Renal pelvis (tissue), 4 donors: ENCODE results near the gene CFAP92. TPM values are rescaled to one million over a fixed set of nuclear protein-coding genes. Genes with fewer than 3 reads are reported as not detected.
"Not testable (repeated sequence)": the region's sequence is repeated elsewhere in the genome, so short reads cannot be mapped to it uniquely, and the experiment has no call there.

Experiments used
- DNase-seq: peaks from one replicate; pipeline ENCODE4 v3.0.0-alpha.2; 2013
- polyA plus RNA-seq, 3 donors: library from polyadenylated mRNA; unstranded; fragments of 120-200 nt; gene quantifications; one replicate each; pipeline ENCODE4 v1.2.1, GENCODE V29; 2013; ENCODE audit not compliant: insufficient read length in 3 of 3

The CFAP92 gene
- polyA plus RNA-seq, 3 donors, result 1.1 to 2.5 (median 2.2) TPM

DNA sequence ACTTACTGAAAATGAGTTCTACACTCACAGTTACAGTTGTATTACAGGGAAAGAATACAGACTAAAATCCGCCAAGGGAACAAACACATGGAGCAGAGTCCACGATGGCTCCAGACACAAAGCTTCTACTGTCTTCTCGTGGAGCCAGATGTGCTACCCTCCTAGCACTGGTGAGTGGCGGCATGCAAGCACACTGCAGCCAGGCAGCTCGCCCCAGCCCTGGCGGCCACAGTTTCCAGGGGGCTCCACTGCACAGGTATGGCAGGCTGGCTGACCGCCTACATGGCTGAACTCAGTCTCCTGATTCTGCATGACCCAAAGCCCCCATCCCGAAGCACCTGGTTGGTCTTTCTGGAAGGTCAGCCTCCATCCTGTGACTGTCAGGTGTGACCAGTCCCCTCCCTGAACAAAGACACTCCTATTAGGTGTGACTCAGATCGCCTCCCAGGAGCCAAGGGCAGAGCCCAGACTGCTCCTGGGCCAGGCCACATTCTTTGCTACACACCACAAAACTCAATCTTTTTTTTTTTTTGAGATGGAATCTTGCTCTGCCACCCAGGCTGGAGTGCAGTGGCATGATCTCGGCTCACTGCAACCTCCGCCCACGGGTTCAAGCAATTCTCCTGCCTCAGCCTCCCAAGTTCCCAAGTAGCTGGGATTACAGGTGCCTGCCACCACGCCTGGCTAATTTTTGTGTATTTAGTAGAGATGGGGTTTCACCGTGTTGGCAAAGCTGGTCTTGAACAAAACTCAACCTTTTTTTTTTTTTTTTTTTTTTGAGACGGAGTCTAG lies 51.5 kb downstream of the CFAP92 start:
- no peak for DNase-seq

DNA sequence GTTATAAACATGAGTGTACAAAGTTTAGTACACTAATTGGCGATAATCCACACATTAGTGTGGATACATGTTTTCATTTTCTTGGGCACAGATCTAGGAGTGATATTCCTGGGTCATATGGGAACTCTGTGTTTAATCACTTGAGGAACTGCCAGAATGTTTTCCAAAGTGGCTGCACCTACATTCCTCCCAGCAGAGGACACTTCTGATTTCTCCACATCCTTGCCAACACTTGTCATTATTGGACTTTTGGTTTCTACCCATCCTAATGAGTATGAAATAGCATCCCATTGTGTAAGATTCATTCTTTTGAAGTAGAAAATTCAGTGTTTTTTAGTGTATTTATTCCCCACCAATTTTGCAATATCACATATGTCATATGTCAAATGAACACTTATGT lies 53.6 kb downstream of the CFAP92 start:
- no peak for DNase-seq

DNA sequence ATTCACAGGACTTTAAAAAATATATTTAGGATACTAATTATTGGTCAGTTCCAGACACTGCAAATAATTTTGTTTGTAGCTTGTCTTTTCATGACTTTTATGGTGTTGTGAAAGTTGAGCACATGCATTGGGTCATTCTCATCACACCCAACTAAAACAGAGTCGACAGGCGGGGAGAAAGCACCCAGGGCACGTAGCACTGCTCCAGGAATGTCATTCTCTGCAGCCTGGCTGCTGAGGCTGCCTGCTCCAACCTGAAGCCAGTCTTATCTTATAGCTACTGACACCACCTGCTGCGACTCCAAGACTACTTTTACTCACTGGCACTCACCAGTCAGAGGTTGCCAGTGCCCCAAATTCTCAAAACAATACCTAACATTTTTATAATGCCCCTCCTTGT lies 57.5 kb downstream of the CFAP92 start:
- DNase-seq, result no peak

DNA sequence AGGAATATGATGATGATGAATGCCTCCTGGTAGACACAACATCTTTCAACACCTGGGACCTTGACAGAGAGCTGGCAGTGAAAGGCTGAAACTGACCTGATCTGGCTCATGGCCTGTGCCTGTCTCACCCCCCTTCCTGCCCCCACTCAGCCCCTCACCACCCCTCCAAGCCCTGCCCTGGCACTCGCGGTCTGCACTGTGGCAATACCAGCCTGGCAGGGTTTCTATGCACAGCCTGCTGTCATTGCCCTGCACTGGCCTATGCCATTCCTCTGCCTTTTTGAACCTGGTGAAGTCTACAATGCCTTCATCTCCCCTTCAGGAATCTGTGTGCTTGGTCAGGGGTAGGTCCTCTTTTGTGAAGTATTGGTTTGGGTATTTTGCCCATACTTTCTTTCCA lies 58.0 kb downstream of the CFAP92 start:
- no peak for DNase-seq

DNA sequence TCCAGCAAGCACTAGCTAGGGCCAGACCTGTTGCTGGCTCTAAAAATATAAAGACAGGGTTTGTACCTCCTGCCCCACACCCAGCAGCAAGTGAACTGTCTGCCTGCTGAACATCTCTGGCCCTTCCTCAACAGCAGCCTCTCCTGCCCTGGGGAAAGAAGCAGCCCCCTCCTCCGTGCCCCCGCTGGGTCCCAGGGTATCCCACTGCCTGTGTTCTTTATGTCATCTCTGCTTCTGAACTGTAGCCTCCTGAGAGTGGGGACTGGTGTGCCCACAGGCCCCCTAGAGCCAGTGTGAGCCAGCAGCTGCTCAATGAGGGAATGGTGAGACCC lies 60.0 kb downstream of the CFAP92 start:
- no peak for DNase-seq

GRCh38 chr3:128933213-128933921 lies 60.5 kb downstream of the CFAP92 start:
- no peak for DNase-seq

DNA sequence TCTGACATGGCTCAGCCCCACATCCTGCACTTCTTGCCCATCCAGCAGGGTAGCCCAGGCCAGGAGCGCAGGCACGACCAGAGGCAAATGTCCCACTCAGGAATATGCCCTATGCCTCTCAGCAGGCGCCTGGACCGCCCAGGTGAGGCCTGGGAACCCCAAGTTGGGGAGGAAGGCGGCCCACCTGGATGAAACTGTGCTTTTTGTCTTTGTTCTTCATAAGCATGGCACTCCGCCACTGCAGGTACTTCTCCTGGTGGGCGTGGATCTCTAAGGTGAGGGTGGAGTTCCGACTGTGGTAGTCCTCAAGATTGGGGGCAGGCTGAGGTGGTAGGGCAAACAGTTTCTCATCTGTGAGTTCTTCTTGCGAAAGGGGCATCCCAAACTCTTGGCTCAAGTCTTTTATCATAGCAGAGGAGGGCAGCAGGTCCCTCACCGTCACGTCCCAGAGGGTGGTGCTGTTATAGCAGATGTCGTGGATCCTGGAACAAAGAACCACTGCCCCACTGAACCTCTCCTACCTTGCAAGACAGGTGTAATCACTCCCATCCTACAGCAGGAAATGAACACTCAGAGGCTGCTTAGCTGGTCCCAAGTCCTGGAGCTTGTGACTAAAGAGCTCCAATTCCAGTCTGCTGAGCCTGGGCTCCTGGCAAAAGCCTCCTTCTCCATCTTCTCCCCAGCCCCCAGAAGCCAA lies 61.2 kb downstream of the CFAP92 start:
- no peak for DNase-seq

DNA sequence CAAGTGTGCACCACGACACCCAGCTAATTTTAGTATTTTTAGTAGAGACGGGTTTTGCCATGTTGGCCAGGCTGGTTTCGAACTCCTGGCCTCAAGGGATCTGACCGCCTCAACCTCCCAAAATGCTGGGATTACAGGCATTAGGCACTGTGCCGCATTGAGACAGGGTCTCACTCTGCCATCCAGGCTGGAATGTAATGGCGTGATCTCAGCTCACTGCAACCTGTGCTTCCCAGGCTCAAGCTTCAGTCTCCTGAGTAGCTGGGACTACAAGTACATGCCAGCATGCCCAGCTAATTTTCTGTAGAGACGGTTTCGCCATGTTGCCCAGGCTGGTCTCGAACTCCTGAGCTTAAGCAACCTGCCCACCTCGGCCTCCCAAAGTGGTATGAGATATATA lies 62.8 kb downstream of the CFAP92 start:
- no peak for DNase-seq

DNA sequence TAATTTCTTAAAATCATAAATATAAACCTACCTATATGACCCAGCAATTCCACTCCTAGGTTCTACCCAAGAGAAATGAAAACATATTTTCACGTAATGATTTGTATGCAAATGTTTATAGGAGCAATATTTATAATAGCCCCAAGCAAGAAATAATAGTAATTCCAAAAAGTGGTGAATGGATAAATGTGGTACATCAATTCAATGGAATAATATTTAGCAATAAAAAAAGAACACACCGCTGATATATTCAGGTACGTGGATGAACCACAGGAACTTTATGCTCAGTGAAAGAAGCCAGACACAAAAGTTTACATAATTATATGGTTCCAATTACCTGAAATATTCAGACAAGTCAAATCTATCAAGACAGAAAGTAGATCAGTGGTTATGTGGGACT lies 64.5 kb downstream of the CFAP92 start:
- DNase-seq, result no peak

GRCh38 chr3:128923986-128924385 lies 69.9 kb downstream of the CFAP92 start:
- DNase-seq, result not testable (repeated sequence)

GRCh38 chr3:128923576-128923975 lies 70.3 kb downstream of the CFAP92 start:
- no peak for DNase-seq

DNA sequence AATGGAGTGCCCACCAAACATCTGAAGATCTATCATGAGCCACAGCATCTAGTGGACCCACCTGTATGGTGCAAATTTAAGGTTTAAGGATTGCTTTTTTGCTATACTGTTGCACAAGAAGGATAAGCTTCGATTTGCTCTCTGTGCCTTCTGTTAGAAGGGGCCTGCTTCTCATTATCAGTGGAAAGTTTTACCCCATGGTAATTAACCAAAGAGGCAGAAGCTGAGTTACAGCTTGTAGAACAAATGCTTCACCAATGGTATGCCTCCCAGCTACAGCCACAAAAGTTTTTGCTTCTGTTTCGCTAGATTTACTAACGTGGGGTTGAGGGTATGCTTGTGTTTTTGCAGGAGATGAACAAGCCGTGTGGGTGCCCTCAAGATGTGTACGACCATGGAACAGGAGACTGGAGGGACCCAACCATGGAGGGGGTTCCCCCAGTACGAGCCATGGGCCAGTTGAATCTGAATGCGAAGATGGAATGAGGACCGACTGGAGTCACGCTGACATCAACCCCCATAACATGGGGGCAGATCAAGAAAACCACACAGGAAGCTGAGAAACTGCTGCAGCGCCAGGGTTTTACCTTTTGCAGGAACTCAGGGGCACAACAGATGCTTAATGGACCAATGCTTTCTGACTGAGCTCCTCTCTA lies 70.9 kb downstream of the CFAP92 start:
- no peak for DNase-seq

GRCh38 chr3:128919988-128920387 lies 73.9 kb downstream of the CFAP92 start:
- DNase-seq, result no peak

- DNase-seq, result no peak
Measured at GRCh38 chr3:128917291-128917690, 76.6 kb downstream of the CFAP92 start.

GRCh38 chr3:128914966-128915645 lies 78.8 kb downstream of the CFAP92 start:
- DNase-seq, result no peak

DNA sequence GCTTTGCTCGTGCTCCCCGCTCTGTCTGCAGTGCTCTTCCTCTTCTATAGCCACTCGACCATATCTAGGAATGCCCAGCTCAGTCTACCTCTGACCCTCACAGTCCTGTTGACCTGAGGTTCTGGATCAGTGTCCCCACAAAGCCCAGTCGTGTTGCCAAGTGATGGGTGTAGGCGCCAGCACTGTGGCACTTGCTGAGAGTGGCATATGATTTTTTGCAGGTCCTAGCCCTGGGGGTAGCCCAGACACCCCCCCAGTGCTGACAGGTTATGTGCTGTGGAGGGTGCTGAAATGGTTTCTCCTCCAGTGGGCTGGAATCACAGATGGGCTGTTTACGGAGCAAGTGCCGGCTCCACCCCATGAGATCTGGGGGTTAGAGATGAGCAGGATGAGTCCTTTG lies 82.0 kb downstream of the CFAP92 start:
- DNase-seq, result no peak

GRCh38 chr3:128910006-128910405 lies 83.9 kb downstream of the CFAP92 start:
- no peak for DNase-seq

DNA sequence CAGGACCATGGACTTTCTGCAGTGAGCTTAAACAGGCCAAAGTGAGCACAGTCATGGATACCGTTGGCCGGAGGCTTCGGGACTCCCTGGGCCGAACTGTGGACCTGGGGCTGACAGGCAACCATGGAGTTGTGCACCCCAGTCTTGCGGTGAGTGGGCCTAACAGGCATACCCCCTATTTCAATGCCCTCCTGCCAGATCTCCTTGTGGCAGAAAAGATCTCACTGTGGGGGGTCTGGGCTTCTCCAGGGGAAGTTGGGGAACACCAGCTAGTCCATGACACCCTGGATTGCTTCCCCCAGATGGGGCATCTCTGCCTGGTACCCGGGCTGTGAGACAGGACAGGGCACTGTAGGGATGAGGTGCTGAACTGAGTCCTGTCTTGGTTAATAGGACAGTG lies 84.9 kb downstream of the CFAP92 start:
- no peak for DNase-seq

GRCh38 chr3:128907706-128908445 lies 86.0 kb downstream of the CFAP92 start:
- no peak for DNase-seq

DNA sequence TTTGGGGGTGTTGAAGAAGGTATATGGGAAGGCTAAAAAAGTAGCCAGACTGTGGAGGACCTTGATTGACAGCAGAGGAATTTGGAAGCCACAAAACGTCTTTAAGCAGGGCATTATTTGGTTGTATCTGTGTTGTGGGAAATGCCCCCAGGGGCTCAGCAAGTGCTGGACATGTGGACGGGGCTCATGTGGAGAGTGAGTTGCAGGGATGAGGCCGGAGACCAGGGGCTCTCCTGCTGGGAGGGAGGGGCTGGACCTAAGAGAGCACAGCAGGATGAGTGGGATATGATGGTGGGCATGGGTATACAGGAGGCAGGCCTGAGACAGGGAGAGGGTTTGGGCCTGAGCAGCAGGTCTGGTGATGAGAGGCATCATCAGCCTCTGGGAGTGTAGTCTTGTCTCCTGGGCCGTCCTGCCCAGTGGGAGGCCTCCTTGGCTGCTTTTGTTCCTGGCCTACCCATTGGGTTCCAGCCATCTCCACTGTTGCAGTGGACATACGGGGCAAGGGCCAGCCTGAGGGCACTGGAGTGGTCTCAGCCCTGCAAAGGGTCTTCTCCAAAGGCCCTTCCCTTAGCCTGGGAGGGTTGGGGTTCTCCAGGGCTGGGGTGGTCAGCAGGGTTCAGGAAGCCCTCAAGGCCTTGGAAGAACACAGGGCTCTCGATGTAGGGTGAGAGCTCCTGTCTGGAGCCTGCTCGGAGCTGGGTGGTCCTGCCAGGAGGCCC lies 86.9 kb downstream of the CFAP92 start:
- no peak for DNase-seq
